GM19455 (cell line): ENCODE results near the gene SLC36A3.
"Not testable (repeated sequence)": the region's sequence is repeated elsewhere in the genome, so short reads cannot be mapped to it uniquely, and the experiment has no call there.

ENCODE experiments used
- ATAC-seq: cut with Tn5 transposase; IDR thresholded peaks from one replicate; pipeline ENCODE4 v1.9.1; 2021; ENCODE audit not compliant: unreplicated experiment

The SLC36A3 gene

GRCh38 chr5:151264113-151264512 lies 39.5 kb downstream of the SLC36A3 start:
- ATAC-seq = no peak

GRCh38 chr5:151262532-151262931 lies 41.0 kb downstream of the SLC36A3 start:
- ATAC-seq = no peak

GRCh38 chr5:151259931-151260330 lies 43.6 kb downstream of the SLC36A3 start:
- ATAC-seq = no peak

GRCh38 chr5:151258816-151259215 lies 44.8 kb downstream of the SLC36A3 start:
- ATAC-seq = no peak

GRCh38 chr5:151258201-151258611 lies 45.4 kb downstream of the SLC36A3 start:
- no peak for ATAC-seq

- ATAC-seq = peak; percentile 26
Observed at GRCh38 chr5:151257731-151258181, 45.8 kb downstream of the SLC36A3 start.

- peak; percentile 36 for ATAC-seq
Observed at GRCh38 chr5:151255621-151256286, 47.8 kb downstream of the SLC36A3 start.

- not testable (repeated sequence) for ATAC-seq
Observed at GRCh38 chr5:151254990-151255389, 48.6 kb downstream of the SLC36A3 start.

- ATAC-seq = no peak
Observed at GRCh38 chr5:151254556-151254955, 49.0 kb downstream of the SLC36A3 start.

GRCh38 chr5:151253605-151253950 lies 50.0 kb downstream of the SLC36A3 start:
- no peak for ATAC-seq

GRCh38 chr5:151252762-151253604 lies 50.6 kb downstream of the SLC36A3 start, which contains the start of gene GM2A:
TSS of gene GM2A (plus strand) at chr5:151253185. CDS start at chr5:151253217, 32 bp downstream.
- ATAC-seq = peak; percentile 74

GRCh38 chr5:151251621-151252020 lies 51.9 kb downstream of the SLC36A3 start:
- no peak for ATAC-seq

- no peak for ATAC-seq
Observed at GRCh38 chr5:151251001-151251551, 52.5 kb downstream of the SLC36A3 start.

GRCh38 chr5:151250346-151251000 lies 53.1 kb downstream of the SLC36A3 start:
- no peak for ATAC-seq

- ATAC-seq = no peak
Observed at GRCh38 chr5:151249281-151249680, 54.3 kb downstream of the SLC36A3 start.

GRCh38 chr5:151248651-151249050 lies 54.9 kb downstream of the SLC36A3 start:
- no peak for ATAC-seq

- no peak for ATAC-seq
Observed at GRCh38 chr5:151245680-151246219, 57.8 kb downstream of the SLC36A3 start.

GRCh38 chr5:151244206-151244605 lies 59.4 kb downstream of the SLC36A3 start:
- ATAC-seq = no peak

GRCh38 chr5:151243564-151243963 lies 60.0 kb downstream of the SLC36A3 start:
- ATAC-seq = no peak

- ATAC-seq = no peak
Observed at GRCh38 chr5:151243127-151243526, 60.4 kb downstream of the SLC36A3 start.
